B cell (primary cell): Measurements from ENCODE around the gene TXNRD3. TPM values are rescaled to one million over a fixed set of nuclear protein-coding genes. Genes with fewer than 3 reads are reported as not detected.

Experiments
- ATAC-seq: fragments of 200-7000 bp; cut with Tn5 transposase; one replicate; pipeline ENCODE4 v1.10.0; 2021; ENCODE audit warnings: low read depth, mild to moderate bottlenecking, moderate number of reproducible peaks, moderate library complexity
- CTCF ChIA-PET: fragments of 350-600 bp; sonication (Branson Sonifier 250); formaldehyde crosslinking; loops from one replicate; lab custom pipeline; 2021; ENCODE audit warnings: antibody characterized with exemption, inconsistent platforms; lab: Charles Lee
- POLR2A ChIA-PET: fragments of 350-600 bp; sonication (Branson Sonifier 250); formaldehyde crosslinking; loops from one replicate; lab custom pipeline; 2021; ENCODE audit warnings: antibody characterized with exemption; lab: Charles Lee
- DNase-seq: peaks from one replicate; pipeline ENCODE4 v3.0.0; 2013
- H2AFZ ChIP-seq: 2 replicates; pipeline ENCODE4 v1.6.1; 2012; ENCODE audit warnings: mild to moderate bottlenecking, low read depth, low read length; ENCODE audit not compliant: insufficient read depth, poor library complexity, severe bottlenecking
- H3K27ac ChIP-seq, 2 donors: 1 replicate in 1 of 2; 2 replicates in 1 of 2; pipeline ENCODE4 v1.5.1; 2012 to 2013; ENCODE audit warnings: low read length in 2 of 2, mild to moderate bottlenecking in 2 of 2, moderate library complexity in 1 of 2
- H3K27me3 ChIP-seq, 4 experiments: fragments of 200-600 bp in 1 of 4; sonication (generic) in 1 of 4; replicated peaks in 1 of 4; 1 replicate in 2 of 4; 2 replicates in 2 of 4; pipeline versions ENCODE4 v1.6.1 to v1.7.0; 2013 to 2016; ENCODE audit warnings: low read length in 3 of 4, mild to moderate bottlenecking in 2 of 4, mixed read lengths in 1 of 4, moderate library complexity in 1 of 4; ENCODE audit not compliant: insufficient read depth in 4 of 4, control insufficient read depth in 3 of 4; ENCODE audit errors: control extremely low read depth in 1 of 4
- H3K36me3 ChIP-seq, 2 experiments: replicated peaks in 1 of 2; 1 replicate in 1 of 2; 2 replicates in 1 of 2; pipeline versions ENCODE4 v1.6.1 to v1.7.1; 2013; ENCODE audit warnings: low read length in 1 of 2; ENCODE audit not compliant: insufficient read depth in 2 of 2, control insufficient read depth in 1 of 2; ENCODE audit errors: control extremely low read depth in 1 of 2, extremely low read depth in 1 of 2
- H3K4me1 ChIP-seq, 2 donors: fragments of 200-600 bp in 1 of 2; sonication (generic) in 1 of 2; 1 replicate in 1 of 2; 2 replicates in 1 of 2; pipeline versions ENCODE4 v1.5.1 to v1.6.1; 2013 to 2017; ENCODE audit warnings: low read length in 2 of 2; ENCODE audit not compliant: control insufficient read depth in 2 of 2, insufficient read depth in 2 of 2
- H3K4me2 ChIP-seq: replicated peaks from 2 replicates; pipeline ENCODE3; 2012; ENCODE audit warnings: mild to moderate bottlenecking, low read depth, low read length; ENCODE audit not compliant: poor library complexity, severe bottlenecking
- H3K4me3 ChIP-seq, 5 experiments: fragments of 200-600 bp in 1 of 5; sonication (generic) in 1 of 5; 1 replicate in 3 of 5; 2 replicates in 2 of 5; pipeline versions ENCODE4 v1.5.1 to v1.7.0; 2011 to 2016; ENCODE audit warnings: low read length in 4 of 5, mild to moderate bottlenecking in 4 of 5, low read depth in 2 of 5, control low read depth in 1 of 5, moderate library complexity in 1 of 5; ENCODE audit not compliant: insufficient read depth in 1 of 5; ENCODE audit errors: control extremely low read depth in 1 of 5, extremely low read depth in 1 of 5
- H3K79me2 ChIP-seq: fragments of 200-600 bp; sonication (generic); one replicate; pipeline ENCODE4 v1.6.0; 2016; ENCODE audit warnings: low read length; ENCODE audit not compliant: control insufficient read depth, insufficient read depth
- H3K9ac ChIP-seq: fragments of 200-600 bp; sonication (generic); 2 replicates; pipeline ENCODE4 v1.6.1; 2017; ENCODE audit warnings: mild to moderate bottlenecking, low read length, moderate library complexity
- H3K9me3 ChIP-seq, 3 donors: one replicate each; pipeline versions ENCODE4 v1.6.1 to v1.7.1; 2013; ENCODE audit warnings: low read length in 2 of 3; ENCODE audit not compliant: control insufficient read depth in 2 of 3, insufficient read depth in 1 of 3; ENCODE audit errors: control extremely low read depth in 1 of 3
- H4K20me1 ChIP-seq: 2 replicates; pipeline ENCODE4 v1.6.0; 2012; ENCODE audit warnings: mild to moderate bottlenecking, low read length; ENCODE audit not compliant: insufficient read depth, control insufficient read depth, poor library complexity, severe bottlenecking
- H3K27ac Mint-ChIP-seq: one replicate; pipeline ENCODE4 v1.8.0; 2021; ENCODE audit warnings: mixed read lengths
- H3K27me3 Mint-ChIP-seq: one replicate; pipeline ENCODE4 v1.8.0; 2021; ENCODE audit warnings: mixed read lengths
- H3K4me1 Mint-ChIP-seq: one replicate; pipeline ENCODE4 v1.8.0; 2021; ENCODE audit warnings: mixed read lengths
- H3K4me3 Mint-ChIP-seq: one replicate; pipeline ENCODE4 v1.8.0; 2021; ENCODE audit warnings: mixed read lengths
- H3K9me3 Mint-ChIP-seq: one replicate; pipeline ENCODE4 v1.8.0; 2022; ENCODE audit warnings: mixed read lengths; ENCODE audit not compliant: insufficient read depth
- EZH2 ChIP-seq: IDR thresholded peaks from 2 replicates; pipeline ENCODE4 v1.6.1; 2012; ENCODE audit warnings: borderline replicate concordance, low read depth, mild to moderate bottlenecking, moderate library complexity, low read length; ENCODE audit not compliant: insufficient read depth, poor library complexity, severe bottlenecking
- WGBS: methylation state at CpG from one replicate; pipeline ENCODE4 v1.1.5; 2013; ENCODE audit warnings: missing lambda C conversion rate; ENCODE audit not compliant: insufficient coverage; 5-methylcytosine and 5-hydroxymethylcytosine counted together
- intact Hi-C: fragments of 100-400 bp; cut with micrococcal nuclease; formaldehyde crosslinking; loops from one replicate; pipeline ENCODE4 v1.10.0; 2022
- polyA plus RNA-seq: library from polyadenylated mRNA; depleted of rRNA; stranded (reverse); fragments of >200 nt; gene quantifications from 2 replicates; pipeline ENCODE4 v1.2.3, GENCODE V29; 2012
- total RNA-seq, 2 donors: library from RNA; stranded (reverse); fragments of 120-200 nt in 1 of 2; gene quantifications; 1 replicate in 1 of 2; 2 replicates in 1 of 2; pipeline versions ENCODE4 v1.2.3 to v1.2.4, GENCODE V29; 2013 to 2022
- TF ChIP-seq, protein P1 (sequence below): fragments of 200-600 bp; IDR thresholded peaks from one replicate; pipeline ENCODE4 v1.8.0; 2022; ENCODE audit warnings: antibody characterized with exemption, mild to moderate bottlenecking

TXNRD3 gene
- total and polyA plus RNA-seq, 2 donors (not counting 1 experiment from before 2014, with no cell fraction given) = 0.15 to 0.99 TPM

DNA sequence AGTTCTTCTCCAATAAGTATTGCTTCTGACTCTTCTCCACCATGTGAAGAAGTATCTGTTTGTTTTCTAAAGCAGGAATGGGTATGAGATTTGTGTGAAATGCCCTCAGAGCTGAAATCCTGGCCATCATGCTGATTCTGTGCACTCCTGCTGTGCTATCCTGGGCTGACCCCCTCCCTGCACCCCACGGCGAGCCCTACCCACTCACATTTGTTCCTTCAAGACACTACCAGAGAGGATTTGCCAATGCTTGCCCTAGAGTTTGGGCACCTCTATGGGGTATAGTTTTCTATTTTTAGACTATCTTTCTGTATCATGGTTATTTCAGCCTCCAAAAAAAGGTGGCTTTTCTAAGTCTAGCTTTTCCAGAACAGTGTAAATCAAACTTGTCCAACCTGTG is 18.5 kb downstream of the TXNRD3 start:
- no peak for DNase-seq
- H3K9ac ChIP-seq = no peak overlapping the region
- no peak overlapping the region for H2AFZ ChIP-seq
- no peak for TF ChIP-seq EZH2
- TF ChIP-seq, protein P1, sequence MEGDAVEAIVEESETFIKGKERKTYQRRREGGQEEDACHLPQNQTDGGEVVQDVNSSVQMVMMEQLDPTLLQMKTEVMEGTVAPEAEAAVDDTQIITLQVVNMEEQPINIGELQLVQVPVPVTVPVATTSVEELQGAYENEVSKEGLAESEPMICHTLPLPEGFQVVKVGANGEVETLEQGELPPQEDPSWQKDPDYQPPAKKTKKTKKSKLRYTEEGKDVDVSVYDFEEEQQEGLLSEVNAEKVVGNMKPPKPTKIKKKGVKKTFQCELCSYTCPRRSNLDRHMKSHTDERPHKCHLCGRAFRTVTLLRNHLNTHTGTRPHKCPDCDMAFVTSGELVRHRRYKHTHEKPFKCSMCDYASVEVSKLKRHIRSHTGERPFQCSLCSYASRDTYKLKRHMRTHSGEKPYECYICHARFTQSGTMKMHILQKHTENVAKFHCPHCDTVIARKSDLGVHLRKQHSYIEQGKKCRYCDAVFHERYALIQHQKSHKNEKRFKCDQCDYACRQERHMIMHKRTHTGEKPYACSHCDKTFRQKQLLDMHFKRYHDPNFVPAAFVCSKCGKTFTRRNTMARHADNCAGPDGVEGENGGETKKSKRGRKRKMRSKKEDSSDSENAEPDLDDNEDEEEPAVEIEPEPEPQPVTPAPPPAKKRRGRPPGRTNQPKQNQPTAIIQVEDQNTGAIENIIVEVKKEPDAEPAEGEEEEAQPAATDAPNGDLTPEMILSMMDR = no peak
- no CpG with 5 or more reads among the region's 2 CpGs for WGBS
- Mint-ChIP-seq H3K9me3 (no peaks in the 10 kb centered on the region), H3K4me3 (no peak overlapping the region), H3K27ac (no peak overlapping the region), H3K4me1 (no peaks in the 10 kb centered on the region), H3K27me3 (peaks cover 18% of the 10 kb centered on the region)
- H3K4me3 ChIP-seq = no peak overlapping the region
- no peak for ATAC-seq
- H3K27ac ChIP-seq = no peak overlapping the region
- no peaks in the 10 kb centered on the region for H3K79me2 ChIP-seq
- no peaks in the 10 kb centered on the region for H3K9me3 ChIP-seq
- POLR2A ChIA-PET = no interaction called here
- no peaks in the 10 kb centered on the region for H3K27me3 ChIP-seq
- CTCF ChIA-PET = no interaction called here
- intact Hi-C loops = no loop called here
- H3K4me2 ChIP-seq = no peak overlapping the region
- H3K36me3 ChIP-seq = no peaks in the 10 kb centered on the region
- H4K20me1 ChIP-seq = no peaks in the 10 kb centered on the region
- no peaks in the 10 kb centered on the region for H3K4me1 ChIP-seq

DNA sequence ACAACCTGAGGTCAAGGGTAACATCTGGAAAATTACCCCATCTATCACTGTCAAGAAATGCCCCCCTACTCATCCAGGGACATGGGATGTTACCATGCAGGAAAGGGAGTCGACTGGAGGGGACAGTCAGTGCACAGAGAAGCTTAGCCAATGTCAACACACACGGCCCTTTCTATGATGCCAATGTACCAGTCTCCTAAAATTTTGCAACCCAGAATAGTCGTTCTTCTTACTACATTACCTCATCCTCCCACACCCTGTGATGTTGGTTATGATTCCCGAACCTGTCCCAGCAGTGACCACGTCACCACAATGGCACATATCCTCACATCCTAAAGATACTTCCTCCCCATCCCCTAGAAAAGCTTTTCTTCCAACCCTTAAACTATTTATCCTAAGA is 20.1 kb downstream of the TXNRD3 start:
- H3K9ac ChIP-seq = no peak overlapping the region
- no peak overlapping the region for H3K4me3 ChIP-seq
- no peak overlapping the region for H3K27ac Mint-ChIP-seq
- POLR2A ChIA-PET = no interaction called here
- no peaks in the 10 kb centered on the region for H4K20me1 ChIP-seq
- no peak overlapping the region for H3K4me2 ChIP-seq
- H3K79me2 ChIP-seq = no peaks in the 10 kb centered on the region
- H3K4me3 Mint-ChIP-seq = no peak overlapping the region
- DNase-seq (no peak), ATAC-seq (no peak)
- no peaks in the 10 kb centered on the region for H3K9me3 ChIP-seq
- no peaks in the 10 kb centered on the region for H3K36me3 ChIP-seq
- TF ChIP-seq, protein P1 = no peak
- no peak for TF ChIP-seq EZH2
- H3K27me3 ChIP-seq = no peaks in the 10 kb centered on the region
- WGBS = 87% methylated on average over 3 of the region's 5 CpGs
- no peaks in the 10 kb centered on the region for H3K9me3 Mint-ChIP-seq
- CTCF ChIA-PET = no interaction called here
- no peaks in the 10 kb centered on the region for H3K4me1 ChIP-seq
- peaks cover 6% of the 10 kb centered on the region for H3K27me3 Mint-ChIP-seq
- H3K27ac ChIP-seq = no peak overlapping the region
- H3K4me1 Mint-ChIP-seq = no peaks in the 10 kb centered on the region
- intact Hi-C loops = no loop called here
- no peak overlapping the region for H2AFZ ChIP-seq
